Measurements from ENCODE around the gene MAP3K12. TPM values are rescaled to one million over a fixed set of nuclear protein-coding genes. Genes with fewer than 3 reads are reported as not detected.

Gene MAP3K12
- polyA plus RNA-seq, 3 donors, result 1.7 to 31.4 (median 2.0) TPM

DNA sequence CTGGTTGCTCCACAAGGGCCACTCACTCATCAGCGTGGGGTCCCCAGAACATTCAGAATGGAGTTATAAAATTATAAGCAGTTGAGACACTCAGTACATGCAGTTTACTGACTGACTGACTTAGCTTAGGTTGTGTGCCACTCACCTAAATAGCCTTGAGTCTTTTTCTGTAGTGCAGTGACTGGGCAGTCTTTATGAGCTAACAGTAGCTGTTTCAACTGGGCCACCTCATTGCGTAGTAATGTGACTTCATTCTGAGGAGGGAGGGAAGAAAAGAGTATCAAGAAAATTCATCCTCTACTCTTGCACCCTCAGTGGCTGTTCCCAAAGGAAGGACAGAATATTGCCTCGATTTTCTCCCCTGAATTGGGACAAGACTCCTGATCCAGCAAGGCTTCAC is 23.9 kb upstream of the MAP3K12 start:
- Histone ChIP-seq H4K20me1 (ENCODE audit: insufficient read depth, low read length) (no peaks in the 10 kb centered on the region), H3K4me3 (replicated peaks in 1 of 3; ENCODE audit: low read depth in 2 of 3, low read length in 3 of 3) (no peak overlapping the region), H3K9me3 (replicated peaks in 1 of 2; ENCODE audit: control insufficient read depth in 1 of 2, insufficient read depth in 1 of 2, low read length in 2 of 2) (no peaks in the 10 kb centered on the region), H3K27me3 (ENCODE audit: control insufficient read depth in 2 of 2, insufficient read depth in 2 of 2, low read length in 2 of 2) (no peaks in the 10 kb centered on the region), H3K36me3 (replicated peaks in 1 of 2; ENCODE audit: control insufficient read depth in 1 of 2, insufficient read depth in 2 of 2, low read length in 2 of 2) (peaks cover 88 to 94% of the 10 kb centered on the region in 2 donors), H3K79me2 (ENCODE audit: insufficient read depth, low read length) (no peaks in the 10 kb centered on the region), H3K9ac (ENCODE audit: insufficient read depth, low read length, poor library complexity, severe bottlenecking) (no peak overlapping the region), H3K4me2 (replicated peaks; ENCODE audit: extremely low read depth, low read length, poor library complexity, severe bottlenecking) (no peak overlapping the region), H3K27ac (ENCODE audit: low read depth in 1 of 2, low read length in 2 of 2) (no peak overlapping the region), H2AFZ (ENCODE audit: insufficient read depth, low read depth, low read length, poor library complexity, severe bottlenecking) (no peak overlapping the region), H3K4me1 (ENCODE audit: control insufficient read depth in 1 of 2, insufficient read depth in 2 of 2, low read length in 2 of 2) (no peaks in the 10 kb centered on the region)
- no peaks in the 10 kb centered on the region for H3K4me1 Mint-ChIP-seq
- TF ChIP-seq, protein P1, sequence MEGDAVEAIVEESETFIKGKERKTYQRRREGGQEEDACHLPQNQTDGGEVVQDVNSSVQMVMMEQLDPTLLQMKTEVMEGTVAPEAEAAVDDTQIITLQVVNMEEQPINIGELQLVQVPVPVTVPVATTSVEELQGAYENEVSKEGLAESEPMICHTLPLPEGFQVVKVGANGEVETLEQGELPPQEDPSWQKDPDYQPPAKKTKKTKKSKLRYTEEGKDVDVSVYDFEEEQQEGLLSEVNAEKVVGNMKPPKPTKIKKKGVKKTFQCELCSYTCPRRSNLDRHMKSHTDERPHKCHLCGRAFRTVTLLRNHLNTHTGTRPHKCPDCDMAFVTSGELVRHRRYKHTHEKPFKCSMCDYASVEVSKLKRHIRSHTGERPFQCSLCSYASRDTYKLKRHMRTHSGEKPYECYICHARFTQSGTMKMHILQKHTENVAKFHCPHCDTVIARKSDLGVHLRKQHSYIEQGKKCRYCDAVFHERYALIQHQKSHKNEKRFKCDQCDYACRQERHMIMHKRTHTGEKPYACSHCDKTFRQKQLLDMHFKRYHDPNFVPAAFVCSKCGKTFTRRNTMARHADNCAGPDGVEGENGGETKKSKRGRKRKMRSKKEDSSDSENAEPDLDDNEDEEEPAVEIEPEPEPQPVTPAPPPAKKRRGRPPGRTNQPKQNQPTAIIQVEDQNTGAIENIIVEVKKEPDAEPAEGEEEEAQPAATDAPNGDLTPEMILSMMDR (IDR thresholded peaks at IDR 0.05), result no peak
- no peak for DNase-seq
- H3K27ac Mint-ChIP-seq, result no peak overlapping the region
- H3K9me3 Mint-ChIP-seq, result no peaks in the 10 kb centered on the region
- peaks cover 77 to 96% of the 10 kb centered on the region in 2 donors for H3K36me3 Mint-ChIP-seq
- H3K4me3 Mint-ChIP-seq, result no peak overlapping the region
- WGBS (ENCODE audit: insufficient coverage), result 90% methylated on average over 2 of the region's 3 CpGs
- intact Hi-C loops (cut with micrococcal nuclease), result no loop called here
- no peaks in the 10 kb centered on the region for H3K27me3 Mint-ChIP-seq (ENCODE audit: low read depth in 3 of 3)

DNA sequence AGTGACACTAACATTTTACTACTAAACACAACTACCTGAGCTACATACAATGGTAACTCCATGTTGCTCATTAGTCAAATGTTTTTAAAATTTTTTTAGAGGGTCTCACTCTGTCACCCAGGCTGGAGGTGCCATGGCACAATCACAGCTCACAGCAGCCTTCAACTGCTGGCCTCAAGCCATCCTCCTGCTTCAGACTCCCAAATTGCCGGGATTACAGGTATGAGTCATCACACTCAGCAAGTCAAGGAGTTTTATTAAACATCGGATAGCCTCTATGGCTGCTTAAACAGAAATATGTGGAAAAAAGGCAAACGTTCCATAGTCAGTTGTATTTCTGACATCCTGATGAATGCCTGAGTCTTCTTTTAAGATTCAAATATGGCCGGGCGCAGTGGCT is 19.1 kb upstream of the MAP3K12 start:
- TF ChIP-seq, protein P1 (IDR thresholded peaks at IDR 0.05), result no peak
- Histone ChIP-seq H3K27ac (ENCODE audit: low read depth in 1 of 2, low read length in 2 of 2) (no peak overlapping the region), H2AFZ (ENCODE audit: insufficient read depth, low read depth, low read length, poor library complexity, severe bottlenecking) (no peak overlapping the region), H3K9me3 (replicated peaks in 1 of 2; ENCODE audit: control insufficient read depth in 1 of 2, insufficient read depth in 1 of 2, low read length in 2 of 2) (no peaks in the 10 kb centered on the region), H3K27me3 (ENCODE audit: control insufficient read depth in 2 of 2, insufficient read depth in 2 of 2, low read length in 2 of 2) (no peaks in the 10 kb centered on the region), H3K4me2 (replicated peaks; ENCODE audit: extremely low read depth, low read length, poor library complexity, severe bottlenecking) (no peak overlapping the region), H4K20me1 (ENCODE audit: insufficient read depth, low read length) (no peaks in the 10 kb centered on the region), H3K4me1 (ENCODE audit: control insufficient read depth in 1 of 2, insufficient read depth in 2 of 2, low read length in 2 of 2) (no peaks in the 10 kb centered on the region), H3K9ac (ENCODE audit: insufficient read depth, low read length, poor library complexity, severe bottlenecking) (no peak overlapping the region), H3K4me3 (replicated peaks in 1 of 3; ENCODE audit: low read depth in 2 of 3, low read length in 3 of 3) (no peak overlapping the region), H3K79me2 (ENCODE audit: insufficient read depth, low read length) (no peaks in the 10 kb centered on the region), H3K36me3 (replicated peaks in 1 of 2; ENCODE audit: control insufficient read depth in 1 of 2, insufficient read depth in 2 of 2, low read length in 2 of 2) (peaks cover 98 to 100% of the 10 kb centered on the region in 2 donors)
- no peak overlapping the region for H3K27ac Mint-ChIP-seq
- H3K4me3 Mint-ChIP-seq, result no peak overlapping the region
- H3K9me3 Mint-ChIP-seq, result no peaks in the 10 kb centered on the region
- peaks cover 85 to 98% of the 10 kb centered on the region in 2 donors for H3K36me3 Mint-ChIP-seq
- WGBS (ENCODE audit: insufficient coverage), result 100% methylated on average over 4 of the region's 5 CpGs
- no peaks in the 10 kb centered on the region for H3K27me3 Mint-ChIP-seq (ENCODE audit: low read depth in 3 of 3)
- no peak for DNase-seq
- H3K4me1 Mint-ChIP-seq, result no peaks in the 10 kb centered on the region
- intact Hi-C loops (cut with micrococcal nuclease), result no loop called here
